ENCODE data around the gene NECAB2. TPM values are rescaled to one million over a fixed set of nuclear protein-coding genes. Genes with fewer than 3 reads are reported as not detected.

Gene NECAB2
- total and polyA plus RNA-seq, 7 donors, result 0.34 to 3.1 (median 1.8) TPM; not detected in 4

GRCh38 chr16:83936581-83937165 lies 31.4 kb upstream of the NECAB2 start:
- no peak overlapping the region for H3K4me3 ChIP-seq
- intact Hi-C loops (cut with DNase I), result no loop called here
- H3K27ac ChIP-seq, result no peak overlapping the region
- no peak for DNase-seq
- no peaks in the 10 kb centered on the region for H3K9me3 ChIP-seq
- H3K4me1 ChIP-seq, result no peaks in the 10 kb centered on the region
- no peak for TF ChIP-seq POLR2AphosphoS5 (IDR thresholded peaks at IDR 0.05)
- no peak for TF ChIP-seq POLR2A (IDR thresholded peaks at IDR 0.05)
- no peak for TF ChIP-seq EP300 (IDR thresholded peaks at IDR 0.05)
- no peak for TF ChIP-seq CTCF (IDR thresholded peaks at IDR 0.05)
- H3K36me3 ChIP-seq, result peaks cover 0 to 7% (median 0%) of the 10 kb centered on the region in 4 donors
- no peaks in the 10 kb centered on the region for H3K27me3 ChIP-seq
- 92 to 93% methylated on average over 19 of the region's 19 CpGs for WGBS, 2 donors

GRCh38 chr16:83937267-83937666 lies 30.8 kb upstream of the NECAB2 start:
- no peak for DNase-seq
- Histone ChIP-seq H3K9me3 (no peaks in the 10 kb centered on the region), H3K4me3 (no peak overlapping the region), H3K4me1 (no peaks in the 10 kb centered on the region), H3K27me3 (no peaks in the 10 kb centered on the region), H3K36me3 (peaks cover 0 to 7% (median 0%) of the 10 kb centered on the region in 4 donors), H3K27ac (no peak overlapping the region)
- TF ChIP-seq EP300 (IDR thresholded peaks at IDR 0.05), result no peak
- TF ChIP-seq POLR2A (IDR thresholded peaks at IDR 0.05), result no peak
- no peak for TF ChIP-seq POLR2AphosphoS5 (IDR thresholded peaks at IDR 0.05)
- no peak for TF ChIP-seq CTCF (IDR thresholded peaks at IDR 0.05)
- intact Hi-C loops (cut with DNase I), result no loop called here
- 95% methylated on average over 2 of the region's 2 CpGs for WGBS, 2 donors

- WGBS, 2 donors, result 79 to 90% methylated on average over 18 of the region's 18 CpGs
- no peak for DNase-seq
- no peaks in the 10 kb centered on the region for H3K9me3 ChIP-seq
- H3K36me3 ChIP-seq, result peaks cover 0 to 7% (median 0%) of the 10 kb centered on the region in 4 donors
- no peaks in the 10 kb centered on the region for H3K27me3 ChIP-seq
- no peak overlapping the region for H3K4me3 ChIP-seq
- no peaks in the 10 kb centered on the region for H3K4me1 ChIP-seq
- TF ChIP-seq CTCF (IDR thresholded peaks at IDR 0.05) (no peak), POLR2AphosphoS5 (IDR thresholded peaks at IDR 0.05) (no peak), POLR2A (IDR thresholded peaks at IDR 0.05) (no peak), EP300 (IDR thresholded peaks at IDR 0.05) (no peak)
- no peak overlapping the region for H3K27ac ChIP-seq
- intact Hi-C loops (cut with DNase I), result no loop called here
These were observed 29.8 kb upstream of the NECAB2 start for GRCh38 chr16:83937922-83938885.

- Histone ChIP-seq H3K27ac (no peak overlapping the region), H3K4me1 (no peaks in the 10 kb centered on the region), H3K36me3 (peaks cover 0 to 7% (median 0%) of the 10 kb centered on the region in 4 donors), H3K4me3 (no peak overlapping the region), H3K27me3 (no peaks in the 10 kb centered on the region), H3K9me3 (no peaks in the 10 kb centered on the region)
- no peak for DNase-seq
- 73 to 75% methylated on average over 12 of the region's 12 CpGs for WGBS, 2 donors
- intact Hi-C loops (cut with DNase I), result no loop called here
- TF ChIP-seq CTCF (IDR thresholded peaks at IDR 0.05) (no peak), EP300 (IDR thresholded peaks at IDR 0.05) (no peak), POLR2AphosphoS5 (IDR thresholded peaks at IDR 0.05) (no peak), POLR2A (IDR thresholded peaks at IDR 0.05) (no peak)
These were observed 28.7 kb upstream of the NECAB2 start for GRCh38 chr16:83939266-83939855.
